Progenitor cell of endocrine pancreas (in vitro differentiated cells): ENCODE data around the gene WDR37. TPM values are rescaled to one million over a fixed set of nuclear protein-coding genes. Genes with fewer than 3 reads are reported as not detected.

ENCODE experiments used
- DNase-seq: peaks from one replicate; pipeline ENCODE4 v3.0.0; 2021; ENCODE audit warnings: low spot score; ENCODE audit not compliant: unreplicated experiment
- H3K27ac Mint-ChIP-seq: 2 replicates; pipeline ENCODE4 v1.8.0; 2021; ENCODE audit warnings: mild to moderate bottlenecking, moderate library complexity, mixed read lengths
- H3K27me3 Mint-ChIP-seq: 2 replicates; pipeline ENCODE4 v1.8.0; 2021; ENCODE audit warnings: mixed read lengths
- H3K36me3 Mint-ChIP-seq: 2 replicates; pipeline ENCODE4 v1.8.0; 2022; ENCODE audit warnings: mixed read lengths; ENCODE audit not compliant: insufficient read depth
- H3K4me1 Mint-ChIP-seq: 2 replicates; pipeline ENCODE4 v1.8.0; 2021; ENCODE audit warnings: low read depth, mixed read lengths
- H3K4me3 Mint-ChIP-seq: 2 replicates; pipeline ENCODE4 v1.8.0; 2021; ENCODE audit warnings: low read depth, mild to moderate bottlenecking, moderate library complexity, mixed read lengths
- H3K9me3 Mint-ChIP-seq: 2 replicates; pipeline ENCODE4 v1.8.0; 2021; ENCODE audit warnings: low read depth, mixed read lengths
- total RNA-seq: library from RNA; stranded (reverse); gene quantifications from 2 replicates; pipeline ENCODE4 v1.2.1, GENCODE V29; 2021
- TF ChIP-seq, protein P1 (sequence below): fragments of 200-600 bp; sonication (generic); IDR thresholded peaks from one replicate; pipeline ENCODE4 v1.5.0; 2021; ENCODE audit warnings: antibody characterized with exemption, mild to moderate bottlenecking; ENCODE audit not compliant: unreplicated experiment

WDR37 gene
- total RNA-seq, 1 donor from 2014 or later = 18.7 TPM

GRCh38 chr10:1089017-1089689, 33.0 kb downstream of the WDR37 start:
- no peak for DNase-seq
- Mint-ChIP-seq H3K27me3 (no peaks in the 10 kb centered on the region), H3K4me1 (no peaks in the 10 kb centered on the region), H3K27ac (peak overlapping the region; percentile 60), H3K36me3 (peaks cover 32% of the 10 kb centered on the region), H3K4me3 (no peak overlapping the region), H3K9me3 (no peaks in the 10 kb centered on the region)
- TF ChIP-seq, protein P1, sequence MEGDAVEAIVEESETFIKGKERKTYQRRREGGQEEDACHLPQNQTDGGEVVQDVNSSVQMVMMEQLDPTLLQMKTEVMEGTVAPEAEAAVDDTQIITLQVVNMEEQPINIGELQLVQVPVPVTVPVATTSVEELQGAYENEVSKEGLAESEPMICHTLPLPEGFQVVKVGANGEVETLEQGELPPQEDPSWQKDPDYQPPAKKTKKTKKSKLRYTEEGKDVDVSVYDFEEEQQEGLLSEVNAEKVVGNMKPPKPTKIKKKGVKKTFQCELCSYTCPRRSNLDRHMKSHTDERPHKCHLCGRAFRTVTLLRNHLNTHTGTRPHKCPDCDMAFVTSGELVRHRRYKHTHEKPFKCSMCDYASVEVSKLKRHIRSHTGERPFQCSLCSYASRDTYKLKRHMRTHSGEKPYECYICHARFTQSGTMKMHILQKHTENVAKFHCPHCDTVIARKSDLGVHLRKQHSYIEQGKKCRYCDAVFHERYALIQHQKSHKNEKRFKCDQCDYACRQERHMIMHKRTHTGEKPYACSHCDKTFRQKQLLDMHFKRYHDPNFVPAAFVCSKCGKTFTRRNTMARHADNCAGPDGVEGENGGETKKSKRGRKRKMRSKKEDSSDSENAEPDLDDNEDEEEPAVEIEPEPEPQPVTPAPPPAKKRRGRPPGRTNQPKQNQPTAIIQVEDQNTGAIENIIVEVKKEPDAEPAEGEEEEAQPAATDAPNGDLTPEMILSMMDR = no peak

- DNase-seq = no peak
- Mint-ChIP-seq H3K27me3 (no peaks in the 10 kb centered on the region), H3K4me1 (no peaks in the 10 kb centered on the region), H3K36me3 (peaks cover 29% of the 10 kb centered on the region), H3K27ac (no peak overlapping the region), H3K4me3 (no peak overlapping the region), H3K9me3 (no peaks in the 10 kb centered on the region)
- TF ChIP-seq, protein P1 = no peak
Measured at GRCh38 chr10:1090696-1091095, 34.5 kb downstream of the WDR37 start.

GRCh38 chr10:1093696-1094095, 37.5 kb downstream of the WDR37 start:
- TF ChIP-seq, protein P1 = no peak
- no peak overlapping the region for H3K4me3 Mint-ChIP-seq
- no peak overlapping the region for H3K27ac Mint-ChIP-seq
- H3K4me1 Mint-ChIP-seq = no peaks in the 10 kb centered on the region
- no peaks in the 10 kb centered on the region for H3K9me3 Mint-ChIP-seq
- no peaks in the 10 kb centered on the region for H3K27me3 Mint-ChIP-seq
- H3K36me3 Mint-ChIP-seq = peaks cover 23% of the 10 kb centered on the region
- no peak for DNase-seq

DNA sequence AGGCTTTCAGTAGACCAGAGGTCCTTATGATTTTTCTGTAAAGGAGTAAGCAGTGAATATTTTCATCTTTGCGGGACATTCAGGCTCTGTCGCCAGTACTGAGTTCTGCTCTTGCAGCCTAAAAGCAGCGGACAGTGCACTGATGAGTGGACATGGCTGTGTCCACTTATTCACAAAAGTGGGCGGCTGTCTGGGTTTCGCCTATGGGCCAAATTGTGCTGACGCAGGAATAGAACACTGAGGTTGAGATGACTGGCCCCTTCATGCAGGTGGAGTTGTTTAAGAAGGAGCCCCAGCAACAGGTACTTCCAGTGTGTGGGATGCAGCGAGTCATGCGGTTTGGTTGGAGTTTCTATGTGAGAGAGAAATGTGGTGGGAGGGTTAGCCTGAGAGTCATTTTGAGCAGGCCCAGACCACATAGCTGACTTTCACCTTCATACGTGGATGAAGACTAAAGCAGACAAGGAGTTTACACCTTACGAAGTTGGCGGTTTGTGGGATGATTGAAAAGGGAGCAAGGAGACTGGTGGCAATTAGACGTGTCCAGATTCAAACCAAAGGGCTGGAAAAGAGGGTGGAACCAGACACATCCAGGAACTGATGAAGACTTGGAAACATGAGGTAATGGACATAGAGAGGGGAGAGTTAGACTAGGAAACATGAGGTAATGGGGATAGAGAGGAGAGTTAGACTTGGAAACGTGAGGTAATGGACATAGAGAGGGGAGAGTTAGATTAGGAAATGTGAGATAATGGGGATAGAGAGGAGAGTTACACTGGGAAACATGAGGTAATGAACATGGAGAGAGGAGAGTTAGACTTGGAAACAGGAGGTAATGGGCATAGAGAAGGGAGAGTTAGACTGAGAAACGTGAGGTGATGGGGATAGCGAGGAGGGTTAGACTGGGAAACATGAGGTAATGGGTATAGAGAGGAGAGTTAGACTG, 38.2 kb downstream of the WDR37 start:
- TF ChIP-seq, protein P1 = no peak
- no peak overlapping the region for H3K4me3 Mint-ChIP-seq
- H3K9me3 Mint-ChIP-seq = no peaks in the 10 kb centered on the region
- no peak for DNase-seq
- peaks cover 23% of the 10 kb centered on the region for H3K36me3 Mint-ChIP-seq
- H3K4me1 Mint-ChIP-seq = no peaks in the 10 kb centered on the region
- no peak overlapping the region for H3K27ac Mint-ChIP-seq
- H3K27me3 Mint-ChIP-seq = no peaks in the 10 kb centered on the region

- TF ChIP-seq, protein P1 = no peak
- Mint-ChIP-seq H3K4me3 (no peak overlapping the region), H3K36me3 (peaks cover 19% of the 10 kb centered on the region), H3K9me3 (no peaks in the 10 kb centered on the region), H3K27me3 (no peaks in the 10 kb centered on the region), H3K27ac (no peak overlapping the region), H3K4me1 (no peaks in the 10 kb centered on the region)
- no peak for DNase-seq
Measured at GRCh38 chr10:1095498-1095897, 39.3 kb downstream of the WDR37 start.
